Cardiac muscle cell (in vitro differentiated cells and primary cell): ENCODE measurements around the gene CCDC74A. TPM values are rescaled to one million over a fixed set of nuclear protein-coding genes. Genes with fewer than 3 reads are reported as not detected.
"Not testable (repeated sequence)": the region's sequence is repeated elsewhere in the genome, so short reads cannot be mapped to it uniquely, and the experiment has no call there.

Experiments used
- DNase-seq, 2 donors: peaks; one replicate each; pipeline versions ENCODE4 v3.0.0 to v3.0.0-alpha.2; 2010 to 2017; ENCODE audit warnings: low read depth in 1 of 2, low spot score in 1 of 2
- H3K27ac ChIP-seq: fragments of 200-600 bp; sonication (generic); 2 replicates; pipeline ENCODE4 v1.5.1; 2016
- H3K27me3 ChIP-seq: fragments of 200-600 bp; sonication (generic); 2 replicates; pipeline ENCODE4 v1.6.0; 2016; ENCODE audit warnings: control low read depth
- H3K36me3 ChIP-seq: fragments of 200-600 bp; sonication (generic); 2 replicates; pipeline ENCODE4 v1.5.1; 2016; ENCODE audit warnings: control low read depth
- H3K4me1 ChIP-seq: fragments of 200-600 bp; sonication (generic); 2 replicates; pipeline ENCODE4 v1.8.1; 2017; ENCODE audit warnings: low read depth, mild to moderate bottlenecking, mixed run types
- H3K4me3 ChIP-seq: fragments of 200-600 bp; sonication (generic); 2 replicates; pipeline ENCODE4 v1.5.1; 2016; ENCODE audit warnings: mild to moderate bottlenecking
- H3K9me3 ChIP-seq: fragments of 200-600 bp; sonication (generic); 2 replicates; pipeline ENCODE4 v1.5.1; 2017; ENCODE audit warnings: low read depth, mild to moderate bottlenecking, control low read depth
- polyA plus RNA-seq: library from polyadenylated mRNA; unstranded; fragments of >200 nt; fragmentation: Nextera tagmentation; extraction: Ambion mirVana; gene quantifications from 2 replicates; pipeline ENCODE4 v1.2.1, GENCODE V29; 2016
- total RNA-seq: library from RNA; depleted of rRNA; stranded (reverse); fragments of >200 nt; gene quantifications from 2 replicates; pipeline ENCODE4 v1.2.3, GENCODE V29; 2016
- TF ChIP-seq, protein P1 (sequence below): IDR thresholded peaks from 2 replicates; pipeline ENCODE4 v1.5.1; 2012; ENCODE audit warnings: low read depth, mild to moderate bottlenecking, low read length

CCDC74A gene
- total and polyA plus RNA-seq, 2 experiments from 2014 or later = 10.4 to 20.6 TPM

DNA sequence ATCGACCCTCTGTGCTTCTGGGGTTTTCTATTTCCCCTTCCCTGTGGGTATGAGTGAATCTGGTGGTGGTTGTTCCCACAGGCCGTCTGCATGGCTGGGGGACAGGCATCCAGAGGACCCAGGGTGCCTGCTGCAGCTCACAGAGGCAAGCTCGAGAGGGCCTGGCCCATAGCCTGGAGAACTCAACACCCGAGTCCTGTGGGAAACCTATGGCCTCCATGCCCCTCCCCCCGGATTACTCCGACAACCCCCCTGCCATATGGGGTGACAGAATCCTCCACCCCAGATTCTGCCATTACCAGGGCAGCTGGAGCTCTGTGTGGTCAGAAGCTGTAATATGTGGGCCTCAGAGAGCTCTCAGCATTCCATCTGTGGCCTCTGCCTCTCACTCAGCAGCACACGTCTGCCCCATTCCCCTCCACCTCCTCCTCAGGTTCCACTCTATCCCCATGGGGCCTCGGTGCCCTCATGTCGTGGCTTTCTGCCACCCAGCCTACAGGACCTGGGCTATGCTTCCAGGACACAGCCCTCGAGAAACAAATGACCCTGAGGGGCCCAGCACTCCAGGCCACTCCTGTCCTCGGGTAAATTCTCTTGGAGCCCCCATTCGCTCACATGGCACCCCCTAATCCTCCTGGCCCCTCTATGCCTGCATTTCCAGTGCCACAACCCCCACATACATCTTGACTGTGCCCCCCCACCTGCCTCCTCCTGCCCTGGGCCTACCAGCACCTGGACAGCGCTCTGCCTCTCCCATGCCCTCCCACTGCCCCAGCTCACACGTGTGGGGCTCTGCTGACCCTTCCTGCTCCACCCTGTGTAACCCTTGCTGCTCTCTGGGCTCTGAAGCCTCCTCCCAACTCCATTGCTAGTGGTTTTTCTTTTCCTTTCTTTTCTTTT lies 39.1 kb upstream of the CCDC74A start:
- Histone ChIP-seq H3K4me3 (no peak overlapping the region), H3K27ac (no peak overlapping the region), H3K9me3 (no peaks in the 10 kb centered on the region), H3K36me3 (no peaks in the 10 kb centered on the region), H3K27me3 (no peaks in the 10 kb centered on the region), H3K4me1 (no peaks in the 10 kb centered on the region)
- DNase-seq = peak in 1 of 2 donors; percentile 10
- TF ChIP-seq, protein P1, sequence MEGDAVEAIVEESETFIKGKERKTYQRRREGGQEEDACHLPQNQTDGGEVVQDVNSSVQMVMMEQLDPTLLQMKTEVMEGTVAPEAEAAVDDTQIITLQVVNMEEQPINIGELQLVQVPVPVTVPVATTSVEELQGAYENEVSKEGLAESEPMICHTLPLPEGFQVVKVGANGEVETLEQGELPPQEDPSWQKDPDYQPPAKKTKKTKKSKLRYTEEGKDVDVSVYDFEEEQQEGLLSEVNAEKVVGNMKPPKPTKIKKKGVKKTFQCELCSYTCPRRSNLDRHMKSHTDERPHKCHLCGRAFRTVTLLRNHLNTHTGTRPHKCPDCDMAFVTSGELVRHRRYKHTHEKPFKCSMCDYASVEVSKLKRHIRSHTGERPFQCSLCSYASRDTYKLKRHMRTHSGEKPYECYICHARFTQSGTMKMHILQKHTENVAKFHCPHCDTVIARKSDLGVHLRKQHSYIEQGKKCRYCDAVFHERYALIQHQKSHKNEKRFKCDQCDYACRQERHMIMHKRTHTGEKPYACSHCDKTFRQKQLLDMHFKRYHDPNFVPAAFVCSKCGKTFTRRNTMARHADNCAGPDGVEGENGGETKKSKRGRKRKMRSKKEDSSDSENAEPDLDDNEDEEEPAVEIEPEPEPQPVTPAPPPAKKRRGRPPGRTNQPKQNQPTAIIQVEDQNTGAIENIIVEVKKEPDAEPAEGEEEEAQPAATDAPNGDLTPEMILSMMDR = no peak

DNA sequence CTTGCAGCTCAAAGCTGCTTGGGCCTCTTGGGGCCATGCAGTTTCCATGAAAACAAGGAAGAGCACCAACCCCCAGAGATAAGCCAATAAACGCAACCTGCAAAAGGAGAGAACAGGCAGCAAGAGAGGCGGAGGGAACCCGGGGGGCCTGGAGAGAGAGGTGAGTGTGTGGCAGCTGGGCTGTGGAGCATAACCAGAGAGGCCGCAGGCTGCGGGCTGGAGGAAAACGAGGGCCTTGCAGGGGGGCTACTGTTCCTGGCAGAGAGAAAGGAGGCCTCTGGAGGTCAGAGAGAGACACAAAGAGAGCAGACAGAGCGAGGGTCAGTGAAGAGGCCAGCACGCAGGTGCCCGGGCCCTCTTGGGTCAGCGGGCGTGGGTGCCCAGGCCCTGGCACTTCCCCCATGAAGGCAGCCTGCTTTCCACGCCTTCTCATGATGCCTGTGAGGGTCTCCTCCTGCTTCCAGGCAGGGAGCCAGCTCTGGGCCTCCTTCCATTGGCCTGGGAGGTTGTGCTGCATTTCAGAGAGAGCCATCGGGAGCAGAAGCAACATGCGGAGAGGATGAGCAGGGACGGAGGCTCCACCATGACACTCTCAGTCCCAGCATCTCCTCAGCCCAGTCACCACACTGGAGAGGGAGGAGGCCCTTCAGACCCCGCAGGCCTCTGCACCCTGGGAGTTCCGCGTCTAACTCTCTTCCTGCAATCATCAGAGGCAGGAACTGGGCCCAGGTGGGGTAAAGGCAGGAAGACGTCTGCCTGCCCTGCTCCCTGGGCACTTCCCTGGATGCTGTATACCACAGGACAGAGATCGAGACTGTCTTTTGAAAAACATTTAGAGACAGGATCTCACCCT lies 36.8 kb upstream of the CCDC74A start:
- not testable (repeated sequence) for H3K4me1 ChIP-seq, H3K9me3 ChIP-seq, H3K36me3 ChIP-seq, H3K27ac ChIP-seq, H3K27me3 ChIP-seq
- peak in 1 of 2 donors; percentile 42 for DNase-seq
- H3K4me3 ChIP-seq = peak overlapping the region; percentile 22

DNA sequence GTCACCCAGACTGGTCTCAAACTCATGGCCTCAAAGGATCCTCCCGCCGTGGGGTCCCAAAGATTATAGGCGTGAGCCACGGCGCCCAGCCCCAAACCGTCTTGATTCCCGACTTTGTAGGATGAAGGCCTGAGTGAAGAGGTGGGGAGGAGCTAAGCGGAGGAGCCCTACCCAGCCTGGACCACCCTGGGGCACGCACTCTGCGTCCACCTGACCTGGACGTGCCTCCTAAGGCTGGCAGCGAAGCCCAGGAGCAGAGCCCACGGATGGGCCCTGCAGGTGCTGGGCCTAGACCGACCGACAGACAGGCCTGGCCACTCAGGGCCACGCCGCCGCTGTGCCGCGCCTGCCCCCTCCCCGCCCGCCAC lies 36.2 kb upstream of the CCDC74A start:
- not testable (repeated sequence) for H3K27ac ChIP-seq, H3K27me3 ChIP-seq, H3K9me3 ChIP-seq, DNase-seq, H3K36me3 ChIP-seq, H3K4me1 ChIP-seq
- peak overlapping the region; percentile 22 for H3K4me3 ChIP-seq

DNA sequence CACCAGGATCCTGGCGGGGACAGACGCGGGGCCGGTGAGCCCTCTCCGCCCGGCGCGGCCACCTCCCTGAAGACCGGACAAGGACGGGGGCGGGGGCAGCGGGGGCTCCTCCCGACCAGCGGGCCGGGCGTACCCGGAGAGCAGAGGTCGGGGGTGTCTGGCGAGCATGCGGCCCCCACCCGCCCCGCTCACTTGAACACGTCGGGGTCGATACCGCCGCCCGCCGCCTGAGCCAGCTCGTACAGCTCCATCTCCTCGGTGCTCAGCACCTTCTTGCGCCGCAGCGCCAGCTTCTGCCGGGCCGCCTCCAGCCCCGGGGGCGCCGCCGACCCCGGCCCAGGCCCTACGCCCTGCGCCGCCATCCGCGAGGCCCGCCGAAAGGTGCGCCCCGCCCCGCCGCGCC lies 35.7 kb upstream of the CCDC74A start, which contains the start of gene MZT2A:
TSS of gene MZT2A (minus strand) at position 383 of the 403 bp plus-strand sequence. CDS start at position 362, 21 bp downstream.
- H3K9me3 ChIP-seq, H3K4me1 ChIP-seq, H3K27me3 ChIP-seq, DNase-seq, H3K36me3 ChIP-seq: not testable (repeated sequence)
- H3K27ac ChIP-seq = peak within 1 kb of the TSS; percentile 90
- H3K4me3 ChIP-seq = peak within 1 kb of the TSS; percentile 83

DNA sequence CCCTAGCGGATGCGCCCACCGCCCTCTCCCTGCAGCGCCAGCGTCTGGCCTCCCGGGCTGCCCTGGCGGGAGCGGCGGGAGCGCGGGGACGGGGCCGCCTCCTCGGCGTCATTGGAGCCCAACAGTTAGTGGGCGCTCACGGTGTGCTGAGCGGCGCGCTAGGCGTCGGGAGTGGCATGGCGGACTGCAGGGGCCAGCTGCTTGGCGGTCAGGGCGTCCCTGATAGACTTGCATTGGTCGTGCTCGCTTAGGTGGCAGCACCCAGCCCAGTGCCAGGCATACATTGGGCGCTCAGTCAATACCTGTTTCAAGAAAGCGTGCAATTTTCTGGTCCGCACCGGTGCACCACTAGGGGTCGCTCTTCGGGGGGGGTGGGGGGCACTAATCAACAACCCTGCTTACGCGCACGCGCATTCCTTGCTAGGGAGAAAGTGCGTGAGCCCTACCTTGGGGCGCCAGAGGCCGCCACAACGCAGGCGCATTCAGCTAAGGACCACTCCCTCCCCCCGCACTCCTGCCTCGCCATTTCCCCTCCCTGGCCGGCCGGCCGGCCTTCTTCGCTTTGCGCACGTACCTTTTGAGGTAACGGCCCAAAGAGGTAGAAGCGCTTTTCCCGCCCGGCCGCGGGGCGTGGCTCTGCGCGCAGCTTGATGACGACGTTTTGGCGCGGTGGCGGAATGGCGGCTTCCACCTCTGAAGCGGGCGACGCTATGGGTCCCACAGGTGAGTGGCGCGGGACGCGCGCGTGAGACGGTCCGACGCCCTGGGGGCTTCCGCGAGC lies 35.1 kb upstream of the CCDC74A start:
- Histone ChIP-seq H3K27ac (peak overlapping the region; percentile 90), H3K9me3 (no peaks in the 10 kb centered on the region), H3K36me3 (no peaks in the 10 kb centered on the region), H3K27me3 (no peaks in the 10 kb centered on the region), H3K4me3 (peak overlapping the region; percentile 83), H3K4me1 (peaks cover 5% of the 10 kb centered on the region)
- TF ChIP-seq, protein P1 = peak; percentile 79
- peak; percentile 94 to 97 for DNase-seq

DNA sequence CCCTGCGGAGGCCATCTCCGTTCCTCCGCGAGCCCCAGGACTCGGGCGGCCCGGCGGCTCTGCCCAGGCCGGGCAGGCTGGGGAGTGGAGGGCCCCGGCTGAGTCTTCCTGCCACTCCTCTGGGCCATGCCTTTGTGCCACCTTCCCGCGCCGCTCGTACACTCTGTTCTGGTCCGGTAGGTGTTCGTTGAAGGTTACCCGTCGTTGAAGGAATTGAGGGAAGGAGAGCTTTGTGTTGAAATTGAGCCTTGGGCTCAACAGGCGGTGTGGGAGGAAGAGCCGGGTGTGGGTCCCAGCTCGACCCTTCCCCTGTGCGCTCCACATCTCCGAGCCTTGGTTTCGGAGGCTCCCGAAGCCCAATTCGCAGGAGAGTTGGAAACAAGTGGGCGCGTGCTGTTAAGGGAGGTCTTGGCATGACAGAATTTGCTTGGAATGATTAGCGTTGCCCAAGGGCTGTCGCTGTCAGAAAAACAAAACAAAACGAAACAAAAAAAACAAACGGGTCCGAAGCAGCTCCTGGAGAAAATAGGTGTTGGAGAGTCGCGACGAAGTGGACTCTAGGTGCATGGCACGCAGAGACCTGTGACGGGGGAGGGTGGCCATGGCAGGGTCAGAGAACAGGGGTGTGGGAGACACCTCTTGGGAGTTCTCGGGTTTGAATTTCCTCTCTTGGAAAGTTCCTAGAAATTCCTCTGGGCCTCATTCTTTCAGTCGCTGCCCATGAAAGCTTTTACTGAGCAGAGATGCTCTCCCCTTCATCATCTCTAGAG lies 34.3 kb upstream of the CCDC74A start:
- TF ChIP-seq, protein P1 = no peak

DNA sequence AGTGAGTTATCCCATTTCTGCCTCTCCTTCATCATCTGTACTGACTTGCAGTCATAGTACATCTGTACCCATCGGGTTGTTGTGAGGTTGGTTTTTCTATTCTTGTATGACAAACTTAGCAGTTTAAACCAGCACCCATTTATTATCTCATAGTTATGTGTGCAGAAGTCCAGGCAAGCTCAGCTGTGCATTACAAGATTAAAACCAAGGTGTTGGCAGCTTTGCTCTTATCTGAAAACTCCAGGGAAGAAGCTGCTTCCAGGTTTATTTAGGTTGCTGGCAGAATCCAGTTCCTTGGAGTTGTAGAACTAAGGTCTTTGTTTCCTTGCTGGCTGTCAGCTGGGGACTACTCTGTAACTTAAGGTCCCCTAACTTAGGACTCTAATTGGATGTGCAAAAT lies 32.2 kb upstream of the CCDC74A start:
- H3K4me3 ChIP-seq, H3K36me3 ChIP-seq, H3K9me3 ChIP-seq: not testable (repeated sequence)

More for the DNA sequence above, 34.3 kb upstream of the CCDC74A start:
- H3K4me3 ChIP-seq = peak overlapping the region; percentile 83
- H3K27me3 ChIP-seq = no peaks in the 10 kb centered on the region
- DNase-seq = peak in 1 of 2 donors; percentile 9
- H3K36me3 ChIP-seq = no peaks in the 10 kb centered on the region
- peaks cover 5% of the 10 kb centered on the region for H3K4me1 ChIP-seq
- peak overlapping the region; percentile 90 for H3K27ac ChIP-seq
- H3K9me3 ChIP-seq = no peaks in the 10 kb centered on the region

DNA sequence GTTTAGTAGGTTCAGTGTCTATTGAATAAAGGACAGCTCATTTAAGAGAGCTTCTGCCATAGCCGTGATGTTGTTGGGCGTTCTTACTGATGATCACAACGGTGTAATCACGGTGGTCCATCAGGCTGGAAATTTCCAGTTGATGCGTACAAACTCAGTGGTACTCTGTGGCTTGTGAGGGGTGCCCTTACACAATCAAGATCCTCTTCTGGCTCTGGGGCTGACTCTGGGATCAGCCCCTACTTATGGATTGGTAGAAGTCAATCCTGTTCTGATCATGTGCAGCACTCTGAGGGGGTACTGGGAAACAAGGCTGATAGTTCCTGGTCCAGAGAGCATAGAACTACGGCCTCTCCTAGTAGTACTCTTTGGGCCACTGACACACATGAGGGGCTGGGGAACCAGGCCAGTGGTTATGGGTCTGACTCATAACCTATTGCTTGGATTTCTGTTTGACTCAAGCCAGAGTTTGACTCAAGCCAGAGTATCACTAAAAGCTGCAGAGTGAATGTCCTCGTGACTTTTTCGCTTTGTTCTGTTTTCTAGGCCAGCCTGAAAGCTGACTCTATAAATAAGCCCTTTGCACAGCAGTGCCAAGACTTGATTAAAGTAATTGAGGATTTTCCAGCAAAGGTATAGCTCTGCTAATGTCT lies 29.2 kb upstream of the CCDC74A start:
- not testable (repeated sequence) for H3K4me3 ChIP-seq, H3K9me3 ChIP-seq, H3K27ac ChIP-seq, H3K27me3 ChIP-seq, H3K4me1 ChIP-seq
- peak in 1 of 2 donors; percentile 50 for DNase-seq
- H3K36me3 ChIP-seq = peaks cover 11% of the 10 kb centered on the region

More for the DNA sequence above, 32.2 kb upstream of the CCDC74A start:
- not testable (repeated sequence) for H3K4me1 ChIP-seq, H3K27ac ChIP-seq, H3K27me3 ChIP-seq, DNase-seq

DNA sequence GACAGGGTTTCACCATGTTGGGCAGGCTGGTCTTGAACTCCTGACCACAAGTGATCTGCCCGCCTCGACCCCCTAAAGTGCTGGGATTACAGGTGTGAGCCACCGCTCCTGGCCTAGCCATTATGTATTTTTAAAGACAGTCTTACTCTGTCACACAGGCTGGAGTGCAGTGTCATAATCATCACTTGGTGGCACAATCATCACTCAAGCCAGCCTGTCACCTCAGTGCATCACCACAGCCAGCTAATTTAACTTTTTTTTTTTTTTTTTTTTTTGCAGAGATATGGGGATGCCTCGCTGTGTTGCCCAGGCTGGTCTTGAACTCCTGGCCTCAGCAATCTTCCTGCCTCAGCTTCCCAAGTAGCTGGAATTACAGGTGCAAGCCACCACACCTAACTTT lies 24.1 kb upstream of the CCDC74A start:
- peaks cover 31% of the 10 kb centered on the region for H3K36me3 ChIP-seq
- not testable (repeated sequence) for H3K4me3 ChIP-seq, H3K27ac ChIP-seq, H3K27me3 ChIP-seq, H3K4me1 ChIP-seq, DNase-seq, H3K9me3 ChIP-seq
